Heart left ventricle (tissue), 16 donors: ENCODE data around the gene ARSG. TPM values are rescaled to one million over a fixed set of nuclear protein-coding genes. Genes with fewer than 3 reads are reported as not detected.
"Not testable (repeated sequence)": the region's sequence is repeated elsewhere in the genome, so short reads cannot be mapped to it uniquely, and the experiment has no call there.

Experiments used
- ATAC-seq, 4 donors: fragments of 200-7000 bp; cut with Tn5 transposase; one replicate each; pipeline ENCODE4 v1.9.1; 2020 to 2022; ENCODE audit warnings: moderate library complexity in 4 of 4, mild to moderate bottlenecking in 3 of 4, moderate number of reproducible peaks in 1 of 4
- DNase-seq, 5 donors: peaks; one replicate each; pipeline ENCODE4 v3.0.0-alpha.2; 2020
- H3K27ac ChIP-seq, 12 donors: fragments of 200-600 bp; sonication (generic) in 4 of 12; one replicate each; pipeline versions ENCODE4 v1.5.0 to v1.8.0; 2016 to 2022; ENCODE audit warnings: mild to moderate bottlenecking in 2 of 12
- H3K27me3 ChIP-seq, 9 donors: fragments of 200-600 bp; sonication (generic) in 2 of 9; one replicate each; pipeline versions ENCODE4 v1.5.1 to v1.8.0; 2016 to 2022; ENCODE audit warnings: mild to moderate bottlenecking in 3 of 9
- H3K36me3 ChIP-seq, 9 donors: fragments of 200-600 bp; sonication (generic) in 2 of 9; one replicate each; pipeline versions ENCODE4 v1.5.0 to v1.8.0; 2018 to 2022; ENCODE audit warnings: mild to moderate bottlenecking in 2 of 9
- H3K4me1 ChIP-seq, 12 donors: fragments of 200-600 bp; sonication (generic) in 4 of 12; one replicate each; pipeline versions ENCODE4 v1.5.0 to v1.8.0; 2016 to 2022; ENCODE audit warnings: mild to moderate bottlenecking in 3 of 12
- H3K4me3 ChIP-seq, 12 donors: fragments of 200-600 bp; sonication (generic) in 4 of 12; one replicate each; pipeline versions ENCODE4 v1.5.0 to v1.8.0; 2017 to 2022; ENCODE audit warnings: mild to moderate bottlenecking in 9 of 12, moderate library complexity in 4 of 12
- H3K9me3 ChIP-seq, 12 donors: fragments of 200-600 bp; sonication (generic) in 4 of 12; one replicate each; pipeline versions ENCODE4 v1.5.0 to v1.8.0; 2016 to 2022; ENCODE audit warnings: mild to moderate bottlenecking in 1 of 12
- POLR2A ChIP-seq, 2 donors: fragments of 450-650 bp; IDR thresholded peaks; one replicate each; pipeline ENCODE4 v1.6.1; 2017; ENCODE audit warnings: antibody characterized with exemption in 2 of 2, mild to moderate bottlenecking in 2 of 2, moderate library complexity in 2 of 2
- WGBS, 4 donors: extraction: QIAGEN DNeasy Blood & Tissue Kit in 2 of 4; methylation state at CpG; one replicate each; pipeline versions ENCODE4 v1.1.5 to v1.1.7; 2013 to 2018; 5-methylcytosine and 5-hydroxymethylcytosine counted together
- intact Hi-C, 10 donors: fragments of 100-400 bp; cut with DNase I; formaldehyde crosslinking; loops; one replicate each; pipeline versions ENCODE4 v1.11.1 to v1.14.2; 2022
- polyA plus RNA-seq, 2 donors: library from polyadenylated mRNA; stranded (reverse); fragments of 200-250 nt; gene quantifications; one replicate each; pipeline ENCODE4 v1.2.3, GENCODE V29; 2013
- total RNA-seq, 9 donors: library from RNA; depleted of rRNA in 2 of 9; stranded (reverse); fragments of >200 nt in 2 of 9; fragmentation: NEBNext Ultra II Directional in 3 of 9; extraction: Animal tissue kit (Norgen Biotek cat#: 25700) in 3 of 9; gene quantifications; one replicate each; pipeline versions ENCODE4 v1.1.0 to v1.2.4, GENCODE V29; 2016 to 2023
- TF ChIP-seq, protein P1 (sequence below), 12 donors: fragments of 200-600 bp; sonication (generic) in 4 of 12; IDR thresholded peaks; one replicate each; pipeline versions ENCODE4 v1.5.0 to v1.8.0; 2018 to 2022; ENCODE audit warnings: antibody characterized with exemption in 12 of 12, mild to moderate bottlenecking in 5 of 12
- donor health status: ischemic (EF 13 %, LVEDD 7.1; RV severe dilation, severe dysfunction).
- donor health status: healthy with polysubstance abuse.
- donor health status: DM: no; HTN: yes; CAD: no.
- donor health status: DM: no; HTN: no; CAD: no.
- donor health status: ischemic (EF 25% LVEDD 6.9; RV normal size, moderate dysfunction).
- donor health status: ischemic (EF 25% LVEDD 5.7; RV mildly dilated, moderate dysfunction).
- donor health status: healthy.
- donor health status: DM: yes; HTN: yes; CAD: no.
- donor health status: ischemic (EF 35%, LVEDD 5.7; RV mildly dilated, moderate dysfunction).
- donor health status: nonischemic (EF 11% LVEDD 7.7; RV severe dilation, severe dysfunction).
- donor health status: DM: yes; HTN: yes; CAD: no.
- donor health status: PGD.
- donor health status: ischemic (EF 29% LVEDD 5.4; RV normal size, mild dysfunction).
- donor health status: nonischemic (EF 23%, LVEDD 6.1; RV moderate dilation, normal function).

The ARSG gene
- total and polyA plus RNA-seq, 11 donors, result 1.2 to 4.9 (median 3.3) TPM

DNA sequence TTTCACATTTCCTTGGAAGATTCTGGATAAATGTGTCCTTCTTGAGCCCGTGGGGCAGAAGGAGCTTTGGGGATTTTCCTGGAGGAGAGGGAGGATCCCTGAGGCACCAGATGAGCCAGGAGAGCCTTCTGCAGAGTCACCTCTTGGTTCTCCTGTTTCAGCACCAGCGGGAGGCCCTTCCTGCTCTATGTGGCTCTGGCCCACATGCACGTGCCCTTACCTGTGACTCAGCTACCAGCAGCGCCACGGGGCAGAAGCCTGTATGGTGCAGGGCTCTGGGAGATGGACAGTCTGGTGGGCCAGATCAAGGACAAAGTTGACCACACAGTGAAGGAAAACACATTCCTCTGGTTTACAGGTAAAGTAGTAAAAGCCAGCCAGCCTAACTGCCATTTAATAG is 77.1 kb downstream of the ARSG start:
- Histone ChIP-seq H3K9me3 (no peaks in the 10 kb centered on the region), H3K36me3 (no peaks in the 10 kb centered on the region), H3K27ac (no peak overlapping the region), H3K4me3 (no peak overlapping the region), H3K4me1 (no peaks in the 10 kb centered on the region), H3K27me3 (no peaks in the 10 kb centered on the region)
- ATAC-seq, result no peak
- 78 to 89% (median 83%) methylated on average over 3 to 5 of the region's 5 CpGs for WGBS, 4 donors
- intact Hi-C loops, result loop anchor here in 1 of 10 donors (10.0 kb wide), 1 partner anchor 54 kb away; no protein-coding TSS in a partner anchor
- DNase-seq, result no peak
- TF ChIP-seq POLR2A (IDR thresholded peaks at IDR 0.05), result no peak
- TF ChIP-seq, protein P1, sequence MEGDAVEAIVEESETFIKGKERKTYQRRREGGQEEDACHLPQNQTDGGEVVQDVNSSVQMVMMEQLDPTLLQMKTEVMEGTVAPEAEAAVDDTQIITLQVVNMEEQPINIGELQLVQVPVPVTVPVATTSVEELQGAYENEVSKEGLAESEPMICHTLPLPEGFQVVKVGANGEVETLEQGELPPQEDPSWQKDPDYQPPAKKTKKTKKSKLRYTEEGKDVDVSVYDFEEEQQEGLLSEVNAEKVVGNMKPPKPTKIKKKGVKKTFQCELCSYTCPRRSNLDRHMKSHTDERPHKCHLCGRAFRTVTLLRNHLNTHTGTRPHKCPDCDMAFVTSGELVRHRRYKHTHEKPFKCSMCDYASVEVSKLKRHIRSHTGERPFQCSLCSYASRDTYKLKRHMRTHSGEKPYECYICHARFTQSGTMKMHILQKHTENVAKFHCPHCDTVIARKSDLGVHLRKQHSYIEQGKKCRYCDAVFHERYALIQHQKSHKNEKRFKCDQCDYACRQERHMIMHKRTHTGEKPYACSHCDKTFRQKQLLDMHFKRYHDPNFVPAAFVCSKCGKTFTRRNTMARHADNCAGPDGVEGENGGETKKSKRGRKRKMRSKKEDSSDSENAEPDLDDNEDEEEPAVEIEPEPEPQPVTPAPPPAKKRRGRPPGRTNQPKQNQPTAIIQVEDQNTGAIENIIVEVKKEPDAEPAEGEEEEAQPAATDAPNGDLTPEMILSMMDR (IDR thresholded peaks at IDR 0.05), result no peak

DNA sequence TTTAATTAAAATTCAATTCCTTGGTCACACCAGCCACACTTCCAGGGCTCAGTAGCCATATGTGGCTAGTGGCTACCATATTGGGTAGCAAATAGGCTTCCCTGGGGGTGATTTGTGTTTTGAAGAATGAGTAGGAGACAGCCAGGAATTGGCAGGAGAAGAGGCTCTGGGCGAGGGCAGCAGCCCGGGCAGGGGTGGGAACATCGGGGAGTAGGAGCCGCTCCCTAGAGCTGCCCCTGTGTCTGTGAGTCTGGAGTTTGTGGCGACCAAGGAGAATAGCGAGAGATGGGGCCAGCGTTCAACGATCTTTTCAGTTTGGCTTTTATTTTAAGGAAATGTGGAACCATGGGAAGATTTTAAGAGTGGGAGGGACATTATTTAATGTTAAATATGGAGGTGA is 84.3 kb downstream of the ARSG start:
- Histone ChIP-seq H3K9me3 (no peaks in the 10 kb centered on the region), H3K4me1 (peaks cover 7 to 42% (median 32%) of the 10 kb centered on the region in 12 donors), H3K27ac (no peak overlapping the region), H3K27me3 (no peaks in the 10 kb centered on the region), H3K4me3 (no peak overlapping the region), H3K36me3 (no peaks in the 10 kb centered on the region)
- 94 to 96% (median 96%) methylated on average over 8 of the region's 8 CpGs for WGBS, 4 donors
- intact Hi-C loops, result loop anchor here in 3 of 10 donors (5.0 to 10.0 kb wide), 2 partner anchors 81 to 83 kb away; partner anchors contain the start of genes ARSG (in 3 of the 3) and SLC16A6 (in 3 of the 3)
- DNase-seq (no peak), ATAC-seq (no peak)
- TF ChIP-seq, protein P1 (IDR thresholded peaks at IDR 0.05), result no peak
- TF ChIP-seq POLR2A (IDR thresholded peaks at IDR 0.05), result no peak

- peaks cover 7 to 44% (median 32%) of the 10 kb centered on the region in 12 donors for H3K4me1 ChIP-seq
- ATAC-seq, H3K4me3 ChIP-seq, DNase-seq, H3K9me3 ChIP-seq, H3K27me3 ChIP-seq, H3K36me3 ChIP-seq: not testable (repeated sequence)
- peak overlapping the region in 2 of 12 donors; percentile 24 to 99 for H3K27ac ChIP-seq
- WGBS, 4 donors, result 80 to 100% (median 97%) methylated on average over 2 of the region's 2 CpGs
- intact Hi-C loops, result loop anchor here in 3 of 10 donors (5.0 to 10.0 kb wide), 2 partner anchors 81 to 84 kb away; partner anchors contain the start of genes ARSG (in 3 of the 3) and SLC16A6 (in 3 of the 3)
Observed at GRCh38 chr17:68376178-68376577, 84.9 kb downstream of the ARSG start.

GRCh38 chr17:68377771-68378267 is 86.5 kb downstream of the ARSG start:
- H3K27me3 ChIP-seq, result no peaks in the 10 kb centered on the region
- H3K4me3 ChIP-seq, result peak overlapping the region in 7 of 12 donors; percentile 8 to 31 (median 17)
- no peaks in the 10 kb centered on the region for H3K36me3 ChIP-seq
- TF ChIP-seq, protein P1 (IDR thresholded peaks at IDR 0.05), result no peak
- DNase-seq (peak in 1 of 5 donors; percentile 26), ATAC-seq (no peak)
- no peaks in the 10 kb centered on the region for H3K9me3 ChIP-seq
- intact Hi-C loops, result loop anchor here in 3 of 10 donors (2.0 to 10.0 kb wide), 3 partner anchors 21 to 86 kb away; partner anchors contain the start of genes ARSG (in 3 of the 3) and SLC16A6 (in 3 of the 3)
- H3K27ac ChIP-seq, result peak overlapping the region; percentile 87 to 99 (median 96)
- H3K4me1 ChIP-seq, result peaks cover 7 to 52% (median 33%) of the 10 kb centered on the region in 12 donors
- 27 to 50% (median 34%) methylated on average over 7 to 8 of the region's 8 CpGs for WGBS, 4 donors
